ENCODE data around the gene JUND.

Gene JUND

DNA sequence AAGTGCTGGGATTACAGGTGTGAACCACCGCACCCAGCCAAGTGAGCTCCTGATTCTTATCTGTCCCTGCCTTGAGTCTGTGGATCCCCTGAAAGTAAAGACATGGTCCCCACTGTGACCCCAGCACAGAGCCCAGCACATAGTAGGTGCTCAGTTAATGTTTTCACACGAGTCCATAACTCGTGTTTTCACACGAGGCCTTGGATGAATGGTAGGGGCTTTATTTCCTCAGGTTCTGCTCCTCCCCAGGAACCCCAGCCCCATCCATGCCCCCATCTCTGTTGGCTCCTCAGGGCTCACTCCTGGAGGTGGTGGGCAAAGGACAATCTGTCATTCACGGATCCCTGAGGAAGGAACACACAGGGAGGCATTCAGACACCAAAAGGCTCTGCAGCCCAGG lies 31.6 kb downstream of the JUND start:
- no peaks in the 10 kb centered on the region for H4K20me1 ChIP-seq (ENCODE audit: low read depth, low read length)
- H2AFZ ChIP-seq (ENCODE audit: low read depth, low read length, severe bottlenecking) = no peak overlapping the region
- no peak overlapping the region for H3K9ac ChIP-seq (ENCODE audit: low read length)
- no peak overlapping the region for H3K4me3 ChIP-seq (ENCODE audit: insufficient read depth, low read length, poor library complexity, severe bottlenecking)
- H3F3A ChIP-seq (ENCODE audit: insufficient read depth) = peaks cover 2% of the 10 kb centered on the region; the same call in 1 of the 2 replicates
- H3K27me3 ChIP-seq (ENCODE audit: low read length) = no peaks in the 10 kb centered on the region
- no peak overlapping the region for H3K4me2 ChIP-seq (ENCODE audit: low read depth, low read length, poor library complexity, severe bottlenecking)
- no peaks in the 10 kb centered on the region for H3K36me3 ChIP-seq (ENCODE audit: low read length)
- peaks cover under 1% of the 10 kb centered on the region; the same call in 1 of the 2 replicates for H3K9me3 ChIP-seq (ENCODE audit: insufficient read depth, low read length)
- TF ChIP-seq EZH2phosphoT487 (conservative IDR thresholded peaks at IDR 0.05; ENCODE audit: low read length) = no peak
- no peak for TF ChIP-seq CTCF (IDR thresholded peaks at IDR 0.05; ENCODE audit: insufficient read depth, low read length, poor library complexity, severe bottlenecking)
- no peak overlapping the region for H3K27ac ChIP-seq (ENCODE audit: low read depth, low read length)
- H3K9me2 ChIP-seq (replicated peaks; ENCODE audit: insufficient read depth, low read length) = no peaks in the 10 kb centered on the region
- no peaks in the 10 kb centered on the region for H3K79me2 ChIP-seq (ENCODE audit: insufficient read depth, low read length)

DNA sequence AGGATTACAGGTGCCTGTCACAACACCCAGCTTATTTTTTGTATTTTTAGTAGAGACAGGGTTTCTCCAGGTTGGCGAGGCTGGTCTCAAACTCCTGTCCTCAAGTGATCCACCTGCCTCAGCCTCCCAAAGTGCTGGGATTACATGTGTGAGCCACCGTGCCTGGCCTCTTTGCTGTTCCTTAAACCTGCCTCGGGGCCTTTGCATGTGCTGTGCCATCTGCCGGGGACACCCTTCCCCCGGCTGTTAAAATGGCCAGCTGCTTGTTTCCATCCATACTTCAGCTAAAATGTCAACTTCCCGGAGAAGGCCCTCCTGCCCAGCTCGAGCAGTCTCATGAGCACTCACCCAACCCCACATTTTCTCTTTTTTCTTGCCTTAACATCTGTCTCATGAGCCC lies 36.1 kb downstream of the JUND start:
- Histone ChIP-seq H4K20me1 (ENCODE audit: low read depth, low read length) (no peaks in the 10 kb centered on the region), H3F3A (ENCODE audit: insufficient read depth) (no peaks in the 10 kb centered on the region), H3K36me3 (ENCODE audit: low read length) (no peaks in the 10 kb centered on the region), H3K79me2 (ENCODE audit: insufficient read depth, low read length) (no peaks in the 10 kb centered on the region), H3K9me3 (ENCODE audit: insufficient read depth, low read length) (no peaks in the 10 kb centered on the region), H3K27ac (ENCODE audit: low read depth, low read length) (no peak overlapping the region), H3K9ac (ENCODE audit: low read length) (no peak overlapping the region), H3K9me2 (replicated peaks; ENCODE audit: insufficient read depth, low read length) (no peaks in the 10 kb centered on the region), H3K4me2 (ENCODE audit: low read depth, low read length, poor library complexity, severe bottlenecking) (no peak overlapping the region), H3K27me3 (ENCODE audit: low read length) (no peaks in the 10 kb centered on the region), H2AFZ (ENCODE audit: low read depth, low read length, severe bottlenecking) (no peak overlapping the region), H3K4me3 (ENCODE audit: insufficient read depth, low read length, poor library complexity, severe bottlenecking) (no peak overlapping the region)
- no peak for TF ChIP-seq EZH2phosphoT487 (conservative IDR thresholded peaks at IDR 0.05; ENCODE audit: low read length)
- TF ChIP-seq CTCF (IDR thresholded peaks at IDR 0.05; ENCODE audit: insufficient read depth, low read length, poor library complexity, severe bottlenecking) = no peak

DNA sequence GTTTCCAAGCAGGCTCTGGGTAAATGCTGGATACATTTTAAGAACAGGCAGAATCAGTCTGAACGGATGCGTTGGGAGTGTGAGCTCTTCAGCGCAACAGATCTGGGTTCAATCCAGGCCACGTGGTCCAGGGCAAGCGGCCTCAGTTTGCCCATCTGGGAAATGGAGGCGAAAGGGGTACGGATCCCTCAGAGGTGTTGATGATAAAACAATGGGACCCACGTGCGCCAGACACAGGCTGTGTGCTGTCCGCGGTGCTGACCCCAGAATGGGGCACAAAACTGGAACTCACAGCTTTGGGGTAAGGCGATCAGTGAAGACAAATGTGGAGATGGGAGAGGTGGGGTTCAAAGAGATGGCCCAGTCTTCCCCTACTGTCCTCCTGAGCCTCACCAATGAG lies 42.1 kb downstream of the JUND start:
- Histone ChIP-seq H3K4me2 (ENCODE audit: low read depth, low read length, poor library complexity, severe bottlenecking) (no peak overlapping the region), H3K27ac (ENCODE audit: low read depth, low read length) (no peak overlapping the region), H3K9ac (ENCODE audit: low read length) (no peak overlapping the region), H3K9me2 (replicated peaks; ENCODE audit: insufficient read depth, low read length) (no peaks in the 10 kb centered on the region), H3K9me3 (ENCODE audit: insufficient read depth, low read length) (no peaks in the 10 kb centered on the region), H4K20me1 (ENCODE audit: low read depth, low read length) (no peaks in the 10 kb centered on the region), H3K79me2 (ENCODE audit: insufficient read depth, low read length) (no peaks in the 10 kb centered on the region), H3K4me3 (ENCODE audit: insufficient read depth, low read length, poor library complexity, severe bottlenecking) (no peak overlapping the region), H3F3A (ENCODE audit: insufficient read depth) (no peaks in the 10 kb centered on the region), H3K36me3 (ENCODE audit: low read length) (no peaks in the 10 kb centered on the region), H2AFZ (ENCODE audit: low read depth, low read length, severe bottlenecking) (no peak overlapping the region), H3K27me3 (ENCODE audit: low read length) (no peaks in the 10 kb centered on the region)
- TF ChIP-seq CTCF (IDR thresholded peaks at IDR 0.05; ENCODE audit: insufficient read depth, low read length, poor library complexity, severe bottlenecking) = no peak
- no peak for TF ChIP-seq EZH2phosphoT487 (conservative IDR thresholded peaks at IDR 0.05; ENCODE audit: low read length)

Data from SU-DHL-6 (cell line).